ENCODE results near the gene ZC3H15.
A peak's percentile ranks its signal among the peaks of the same experiment; 100 is the strongest.
"Not testable (repeated sequence)": the region's sequence is repeated elsewhere in the genome, so short reads cannot be mapped to it uniquely, and the experiment has no call there.

ZC3H15 gene

DNA sequence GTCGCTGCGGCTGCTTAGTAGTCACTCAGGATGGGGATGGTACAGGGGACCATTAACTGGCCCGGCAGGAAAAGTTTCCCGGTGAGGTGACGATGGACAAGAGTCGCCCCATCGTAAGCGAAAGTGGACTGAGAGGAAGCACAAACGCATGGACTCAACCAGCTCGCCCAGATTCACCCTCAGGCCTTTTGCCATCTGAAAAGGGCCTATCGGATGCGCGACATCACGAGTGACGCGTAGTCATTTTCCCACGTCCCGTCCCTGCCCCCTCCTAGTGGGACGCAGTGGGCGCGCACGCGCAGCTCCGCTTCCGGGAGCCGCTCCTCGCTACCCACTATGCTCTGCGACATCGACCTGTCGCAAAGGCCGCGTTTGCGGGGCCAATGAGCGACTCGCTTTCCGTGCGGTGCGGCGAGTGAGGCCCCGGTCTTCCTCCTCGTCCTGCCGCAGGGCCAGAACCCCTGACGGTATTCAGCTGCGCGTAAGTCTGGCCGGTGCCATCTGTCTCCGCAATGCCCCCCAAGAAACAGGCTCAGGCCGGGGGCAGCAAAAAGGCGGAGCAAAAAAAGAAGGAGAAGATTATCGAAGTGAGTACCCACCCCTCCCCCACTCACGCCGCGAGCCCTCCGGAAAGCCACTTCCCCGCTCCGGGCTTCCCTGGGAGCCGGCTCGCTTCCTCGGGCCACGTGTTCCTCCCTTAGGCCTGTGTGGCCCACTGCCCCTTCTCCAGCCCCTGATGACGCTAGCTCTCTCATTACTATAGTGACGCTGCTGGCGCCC, at the start of gene ZC3H15:
TSS of gene ZC3H15 (plus strand) at position 390 of the 780 bp plus-strand sequence. CDS start at position 513, 123 bp downstream.
- DNase-seq (ENCODE audit: low spot score), result peak; percentile 95

DNA sequence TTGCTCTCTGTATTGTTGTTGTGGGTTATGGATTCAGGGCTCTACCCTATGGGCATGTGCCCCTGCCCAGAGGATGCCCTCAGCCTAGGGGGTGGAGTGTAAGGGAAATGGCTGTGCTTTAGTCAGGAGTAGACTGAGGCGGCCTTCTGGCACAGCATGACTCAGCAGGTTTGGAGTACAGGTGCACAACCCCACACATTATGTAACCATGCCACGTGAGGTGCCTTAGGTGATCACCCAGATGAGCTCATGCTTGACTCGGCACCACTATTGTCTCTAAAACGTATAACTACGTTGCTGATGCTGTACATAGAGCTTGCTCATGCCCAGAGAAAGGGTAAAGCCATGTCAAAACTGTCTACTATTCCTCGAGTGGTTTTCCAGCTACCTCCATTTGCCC, 48.3 kb upstream of the ZC3H15 start:
- DNase-seq (ENCODE audit: low spot score), result no peak

DNA sequence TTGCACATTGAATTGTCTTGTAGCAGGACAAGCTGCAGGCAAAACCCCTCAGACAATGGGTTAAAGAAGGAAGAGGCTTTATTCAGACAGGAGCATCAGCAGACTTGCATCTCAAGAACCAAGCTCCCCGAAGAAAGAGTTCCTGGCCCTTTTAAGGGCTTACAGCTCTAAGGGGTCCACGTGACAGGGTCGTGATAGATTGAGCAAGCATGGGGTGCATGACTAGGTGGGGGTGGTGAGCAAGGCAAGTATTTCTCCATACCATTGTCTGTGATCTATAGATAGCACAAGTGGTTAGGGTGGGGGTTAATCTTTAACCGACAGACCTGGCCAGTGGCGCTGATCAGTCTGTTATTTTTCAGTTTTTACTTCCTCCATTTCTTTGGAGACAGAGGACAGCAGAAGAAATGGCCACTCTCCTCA, 46.4 kb upstream of the ZC3H15 start:
- DNase-seq (ENCODE audit: low spot score), result not testable (repeated sequence)

DNA sequence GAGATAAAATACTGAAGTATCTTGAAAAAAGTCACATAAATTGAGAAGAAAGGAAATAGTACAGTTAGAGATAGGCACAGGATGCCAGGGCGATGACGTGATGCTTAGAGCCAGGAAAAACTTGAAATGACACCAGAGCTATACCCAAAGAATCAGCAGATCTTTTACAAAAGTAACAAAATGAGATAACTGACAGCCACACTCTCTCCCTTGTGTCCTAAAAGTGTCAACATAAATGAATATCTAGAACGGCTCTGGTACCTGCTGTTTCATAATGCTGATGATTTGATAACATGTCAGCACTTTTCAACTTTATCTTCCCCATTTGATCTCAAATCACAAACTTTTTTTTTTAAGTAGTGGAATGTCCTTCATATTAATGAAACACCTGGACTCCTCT, 45.6 kb upstream of the ZC3H15 start:
- no peak for DNase-seq (ENCODE audit: low spot score)

DNA sequence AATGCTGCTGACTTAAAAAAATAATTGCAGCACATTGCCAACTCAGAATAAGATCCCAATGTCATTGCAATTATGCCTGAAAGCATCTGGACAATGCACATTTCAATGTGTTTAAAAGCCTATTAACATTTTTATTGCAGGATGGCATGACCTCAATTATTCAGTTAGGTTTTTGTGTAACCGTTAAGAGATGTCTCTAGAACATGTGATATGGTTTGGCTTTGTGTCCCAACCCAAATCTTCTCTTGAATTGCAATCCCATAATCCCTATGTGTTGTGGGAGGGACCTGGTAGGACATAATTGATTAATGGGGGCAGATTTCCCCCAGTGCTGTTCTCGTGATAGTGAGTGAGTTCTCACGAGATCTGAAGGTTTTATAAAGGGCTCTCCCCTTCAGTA, 43.2 kb upstream of the ZC3H15 start:
- no peak for DNase-seq (ENCODE audit: low spot score)

- no peak for DNase-seq (ENCODE audit: low spot score)
Observed at GRCh38 chr2:186443851-186444250, 42.2 kb upstream of the ZC3H15 start.

DNA sequence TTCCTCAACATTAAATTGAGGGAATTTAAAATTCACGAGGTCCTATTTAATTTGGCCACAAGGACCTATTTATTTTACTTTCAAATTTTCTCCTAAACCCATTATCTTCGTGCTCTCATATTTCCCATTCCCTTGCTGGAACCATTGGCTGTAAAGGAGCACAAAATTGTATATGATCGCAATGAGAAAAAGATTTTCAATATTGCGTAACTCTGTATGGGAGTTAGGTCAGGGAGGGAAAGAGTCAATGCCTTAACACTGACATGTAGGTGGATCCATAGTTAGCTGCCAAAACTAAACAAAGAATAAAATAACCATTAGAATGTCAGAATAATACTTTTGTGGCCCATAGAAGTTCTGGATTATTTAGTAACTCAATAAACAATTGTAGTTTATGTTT, 40.6 kb upstream of the ZC3H15 start:
- DNase-seq (ENCODE audit: low spot score), result no peak

DNA sequence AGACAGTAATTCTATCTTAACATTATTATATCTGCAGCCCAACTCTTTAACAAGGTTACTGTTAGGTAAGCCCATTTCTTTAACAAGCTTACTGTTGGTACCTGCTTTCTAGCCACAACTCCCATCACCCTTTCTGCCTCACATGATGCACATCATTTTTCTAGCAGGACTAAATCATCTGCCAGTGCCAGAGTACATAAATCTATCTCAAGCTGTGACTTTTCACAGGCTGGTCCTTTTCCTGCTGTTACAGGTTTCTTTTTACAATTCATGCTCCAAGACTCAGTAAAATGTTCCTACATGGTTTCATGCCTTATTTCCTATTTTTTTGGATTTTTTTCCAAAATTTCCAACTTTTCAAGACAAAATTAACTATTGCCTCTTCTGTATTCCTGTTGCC, 30.4 kb upstream of the ZC3H15 start:
- no peak for DNase-seq (ENCODE audit: low spot score)

GRCh38 chr2:186456941-186457340, 29.1 kb upstream of the ZC3H15 start:
- DNase-seq (ENCODE audit: low spot score), result no peak

DNA sequence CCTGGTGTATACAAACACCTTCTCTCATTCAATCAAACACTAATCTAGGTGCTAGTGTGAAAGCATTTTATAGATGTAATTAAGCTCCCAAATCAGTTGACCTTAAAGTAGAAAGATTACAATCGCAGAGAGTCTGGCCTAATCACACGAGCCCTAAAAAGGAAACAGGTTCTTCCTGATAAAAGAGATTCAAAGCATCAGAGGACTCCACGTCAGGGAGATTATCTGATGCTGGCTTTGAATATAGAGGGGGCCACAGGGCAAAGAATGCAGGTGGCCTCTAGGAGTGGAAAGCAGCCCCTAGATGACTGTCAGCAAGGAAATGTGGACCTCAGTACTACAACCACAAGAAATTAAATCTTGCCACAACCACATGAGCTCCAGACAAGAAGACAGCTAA, 28.2 kb upstream of the ZC3H15 start:
- no peak for DNase-seq (ENCODE audit: low spot score)

GRCh38 chr2:186459009-186459408, 27.1 kb upstream of the ZC3H15 start:
- DNase-seq (ENCODE audit: low spot score), result no peak

- no peak for DNase-seq (ENCODE audit: low spot score)
Observed at GRCh38 chr2:186460465-186460864, 25.6 kb upstream of the ZC3H15 start.

GRCh38 chr2:186466743-186467142, 19.3 kb upstream of the ZC3H15 start:
- no peak for DNase-seq (ENCODE audit: low spot score)

- DNase-seq (ENCODE audit: low spot score), result no peak
Observed at GRCh38 chr2:186467421-186467820, 18.6 kb upstream of the ZC3H15 start.

- not testable (repeated sequence) for DNase-seq (ENCODE audit: low spot score)
Observed at GRCh38 chr2:186472722-186473493, 13.2 kb upstream of the ZC3H15 start.

- not testable (repeated sequence) for DNase-seq (ENCODE audit: low spot score)
Observed at GRCh38 chr2:186474239-186474638, 11.8 kb upstream of the ZC3H15 start.

- no peak for DNase-seq (ENCODE audit: low spot score)
Observed at GRCh38 chr2:186477790-186478189, 8.3 kb upstream of the ZC3H15 start.

DNA sequence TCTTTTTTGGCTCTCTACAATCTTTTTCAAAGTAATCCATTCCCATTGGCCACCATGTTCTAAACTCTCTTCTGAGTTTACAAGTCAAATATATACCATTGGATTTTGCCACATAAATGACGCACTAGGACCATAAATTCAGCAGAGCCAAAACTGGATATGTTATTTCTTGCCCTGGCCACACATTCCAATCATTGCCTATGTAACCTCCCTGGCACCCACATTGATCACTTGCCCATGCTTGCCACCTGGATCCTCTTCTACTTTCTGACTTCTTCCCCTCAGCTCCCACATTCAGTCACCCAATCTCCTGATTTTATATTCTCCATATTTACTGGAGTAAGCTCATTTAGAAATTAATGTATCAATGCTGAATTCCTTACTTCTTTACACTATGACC, 5.1 kb upstream of the ZC3H15 start:
- DNase-seq (ENCODE audit: low spot score), result no peak

- no peak for DNase-seq (ENCODE audit: low spot score)
Observed at GRCh38 chr2:186484062-186484735, 1.9 kb upstream of the ZC3H15 start.

DNA sequence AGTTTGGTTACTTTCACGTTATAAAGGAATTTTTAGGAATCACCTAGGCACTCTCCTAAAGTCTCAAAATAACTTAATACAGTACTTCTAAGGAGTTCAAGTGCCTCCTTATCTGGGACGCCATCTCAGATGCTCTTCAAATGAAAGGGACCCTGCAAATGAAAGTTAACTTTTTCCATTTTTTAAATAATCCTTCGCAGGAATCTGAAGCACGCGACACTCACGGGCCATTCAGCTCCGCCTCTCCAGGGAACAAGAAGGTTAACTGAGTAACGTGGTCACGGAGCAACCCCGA, 537 bp upstream of the ZC3H15 start:
- DNase-seq (ENCODE audit: low spot score), result no peak

- no peak for DNase-seq (ENCODE audit: low spot score)
Observed at GRCh38 chr2:186486651-186487647, 889 bp downstream of the ZC3H15 start.

Measured in globus pallidus (tissue), 1 donor.